ENCODE data around the gene TMEM259.
A peak's percentile ranks its signal among the peaks of the same experiment; 100 is the strongest.

GRCh38 chr19:1025960-1026782 lies 5.2 kb upstream of the TMEM259 start, which contains the start of gene CNN2:
- TF ChIP-seq TCF12 (IDR thresholded peaks at IDR 0.05; ENCODE audit: low read depth) (peak; percentile 13; the same call in 1 of the 2 replicates), REST (IDR thresholded peaks at IDR 0.05; ENCODE audit: low read depth) (no peak), EP300 (IDR thresholded peaks at IDR 0.05; ENCODE audit: borderline replicate concordance) (no peak; the same call in 1 of the 2 replicates), MAX (IDR thresholded peaks at IDR 0.05) (peak; percentile 38; the same call in 1 of the 2 replicates), NFIC (IDR thresholded peaks at IDR 0.05) (no peak), YY1 (IDR thresholded peaks at IDR 0.05; ENCODE audit: low read depth) (no peak), RAD21 (IDR thresholded peaks at IDR 0.05; ENCODE audit: low read depth) (no peak)

All from Ishikawa (cell line).